ENCODE data around the gene INPP5D.
"Not testable (repeated sequence)": the region's sequence is repeated elsewhere in the genome, so short reads cannot be mapped to it uniquely, and the experiment has no call there.

INPP5D gene

DNA sequence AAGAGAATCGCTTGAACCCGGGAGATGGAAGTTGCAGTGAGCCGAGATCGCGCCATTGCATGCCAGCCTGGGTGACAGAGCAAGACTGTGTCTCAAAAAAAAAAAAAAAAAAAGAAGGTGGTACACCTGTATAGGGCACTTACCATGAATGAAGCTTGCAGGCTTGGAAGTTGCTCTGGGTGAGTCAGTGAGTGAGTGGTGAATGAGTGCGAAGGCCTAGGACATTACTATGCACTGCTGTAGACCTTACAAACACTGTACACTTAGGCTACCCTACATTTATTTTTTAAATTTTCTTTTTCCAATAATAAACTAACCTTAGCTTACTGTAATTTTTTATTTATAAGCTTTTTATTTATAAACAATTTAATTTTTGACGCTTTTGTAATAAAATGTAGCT, 113.0 kb downstream of the INPP5D start:
- DNase-seq (ENCODE audit: low read depth in 2 of 2), result no peak

DNA sequence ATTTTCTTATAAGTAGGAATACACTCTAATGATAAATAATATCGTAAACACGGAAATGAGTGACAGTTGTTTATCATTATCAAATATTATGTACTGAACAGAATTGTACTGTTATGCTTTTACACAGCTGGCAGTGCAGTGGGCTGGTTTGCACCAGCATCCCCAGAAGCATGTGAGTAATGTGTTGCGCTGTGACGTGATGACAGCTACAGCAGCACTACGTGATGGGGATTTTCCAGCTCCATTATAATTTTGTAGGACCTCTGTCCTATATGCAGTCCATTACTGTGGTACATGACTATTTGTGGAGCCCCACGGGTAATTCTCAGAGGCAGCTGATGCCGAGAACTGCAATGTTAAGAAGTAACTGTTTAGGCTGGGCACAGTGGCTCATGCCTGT, 114.0 kb downstream of the INPP5D start:
- DNase-seq (ENCODE audit: low read depth in 2 of 2), result no peak

DNA sequence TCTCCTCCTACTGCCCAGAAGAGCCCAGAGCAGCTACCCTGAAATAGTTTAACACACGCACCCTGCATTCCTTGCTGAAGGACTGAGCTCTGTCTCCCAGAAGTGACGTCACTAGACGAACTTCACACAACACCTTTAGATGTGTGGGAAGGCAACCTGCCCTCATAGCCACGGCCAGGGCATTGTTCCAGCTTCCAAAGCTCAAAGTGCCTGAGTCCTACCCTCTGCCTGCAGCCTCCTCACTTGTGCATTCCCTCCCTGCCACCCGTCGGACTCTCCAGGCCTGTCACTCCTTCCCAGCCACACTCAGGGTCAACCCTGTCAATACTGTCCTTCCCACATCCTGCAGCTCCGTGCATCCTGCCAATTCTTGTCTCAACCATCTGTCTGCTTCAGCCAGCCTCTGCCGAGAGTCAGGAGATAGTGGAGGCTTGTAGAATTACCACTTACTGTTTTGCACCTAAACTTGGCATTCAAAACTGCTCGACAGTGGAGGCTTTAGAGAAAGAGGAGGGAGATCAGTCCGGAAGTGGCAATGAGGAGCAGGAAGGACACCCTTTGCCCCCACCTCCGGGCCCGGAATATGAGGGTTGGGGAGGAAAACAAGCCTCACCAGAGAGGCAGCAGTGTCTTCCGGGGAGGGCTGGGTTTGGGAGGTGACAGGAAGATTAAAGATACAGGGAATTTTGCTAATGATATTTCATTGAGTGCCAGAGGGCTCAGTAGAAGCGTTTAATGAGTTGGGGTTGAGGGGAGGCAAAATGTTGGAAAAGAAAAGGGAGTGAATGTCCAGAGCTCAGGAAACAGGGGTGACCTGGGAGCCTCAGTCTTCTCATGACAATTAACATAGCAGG, 119.1 kb downstream of the INPP5D start:
- no peak for DNase-seq (ENCODE audit: low read depth in 2 of 2)

DNA sequence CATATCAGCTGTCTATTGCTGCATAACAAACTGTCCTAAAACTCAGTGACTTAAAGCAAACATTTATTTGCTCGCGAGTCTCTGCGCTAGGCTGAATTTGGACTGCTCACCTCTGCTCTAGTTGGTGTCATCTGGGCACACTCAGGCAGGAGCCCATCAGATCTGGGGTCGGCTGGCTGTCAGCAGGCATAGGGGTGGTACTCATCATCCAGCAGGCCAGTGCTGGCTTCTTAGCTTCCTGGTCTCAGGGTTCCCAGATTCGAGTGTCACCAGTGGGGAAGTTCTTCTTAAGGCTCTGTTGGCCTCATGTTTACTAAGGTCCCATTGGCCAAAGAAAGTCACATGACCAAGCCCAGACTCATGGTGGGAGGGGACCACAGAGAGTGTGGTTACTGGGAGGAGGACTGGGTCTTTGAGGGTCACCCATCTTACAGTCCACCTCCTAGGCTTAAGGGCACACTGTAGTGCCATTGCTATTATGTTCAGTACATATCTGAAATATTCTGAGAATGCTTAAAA, 119.8 kb downstream of the INPP5D start:
- no peak for DNase-seq (ENCODE audit: low read depth in 2 of 2)

DNA sequence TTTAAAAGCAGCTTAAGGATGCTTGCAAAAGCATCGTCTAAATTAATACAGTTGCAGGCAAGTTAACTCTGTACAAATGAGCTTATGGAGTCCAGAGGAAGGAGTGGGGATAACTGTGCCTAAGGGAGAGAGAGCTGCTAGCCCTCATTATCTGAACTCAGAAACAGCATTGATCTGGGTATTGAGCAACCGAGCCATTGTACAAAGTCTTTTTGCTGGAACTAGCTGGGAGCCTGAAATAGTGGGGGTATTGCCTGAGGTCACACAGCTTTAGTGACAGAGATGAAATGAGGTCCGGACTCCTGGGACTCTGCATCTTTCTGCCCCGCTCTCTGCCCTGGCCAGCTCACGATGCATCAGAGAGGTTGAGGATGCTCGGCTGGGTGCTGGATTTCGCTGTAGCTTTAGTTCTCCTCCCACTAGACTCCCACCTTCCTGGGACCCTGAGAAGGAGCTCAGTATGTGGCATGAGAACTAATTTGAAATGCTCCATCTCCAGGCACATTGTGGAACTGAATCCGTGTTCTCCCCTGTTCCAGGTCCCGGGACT, 123.8 kb downstream of the INPP5D start:
- DNase-seq (ENCODE audit: low read depth in 2 of 2), result no peak

DNA sequence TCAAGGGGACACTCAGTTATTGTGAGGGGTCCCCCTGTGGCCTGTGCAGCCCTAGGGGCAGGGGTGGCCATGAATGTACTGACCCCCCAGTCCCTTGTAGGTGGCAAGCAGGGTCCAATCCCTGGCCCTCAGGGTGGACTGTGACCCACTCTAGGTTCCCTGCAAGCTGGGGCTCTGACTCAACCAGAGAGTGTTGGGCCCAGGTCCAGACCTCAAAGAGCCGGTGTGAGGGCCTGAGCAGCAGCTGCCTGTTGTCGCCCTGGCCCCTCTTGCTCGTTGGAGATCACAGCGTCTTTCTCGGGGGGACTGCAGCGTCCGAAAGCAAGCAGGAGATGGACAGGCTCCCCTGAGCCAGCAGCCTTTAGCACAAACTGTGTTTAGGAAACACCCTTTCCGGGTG, 124.5 kb downstream of the INPP5D start:
- DNase-seq (ENCODE audit: low read depth in 2 of 2), result no peak

DNA sequence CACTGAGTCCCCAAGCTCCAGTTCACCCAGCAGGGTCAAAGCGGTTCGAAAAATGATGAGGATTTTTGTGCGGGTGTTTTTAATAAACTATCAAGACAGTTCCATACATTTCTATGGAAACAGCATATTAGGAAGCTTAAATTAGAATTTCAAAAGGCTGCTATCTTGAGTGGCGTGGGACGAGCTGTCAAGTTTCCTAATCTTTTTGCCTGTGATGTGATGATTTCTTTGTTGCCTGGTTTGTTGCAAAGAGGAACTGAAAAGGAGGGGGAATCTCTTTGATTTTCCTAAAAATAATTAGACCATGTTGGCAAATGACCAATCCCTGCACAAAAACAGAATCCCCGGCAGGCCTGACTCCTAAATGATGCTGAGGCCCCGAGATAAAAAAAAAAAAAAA, 125.2 kb downstream of the INPP5D start:
- no peak for DNase-seq (ENCODE audit: low read depth in 2 of 2)

DNA sequence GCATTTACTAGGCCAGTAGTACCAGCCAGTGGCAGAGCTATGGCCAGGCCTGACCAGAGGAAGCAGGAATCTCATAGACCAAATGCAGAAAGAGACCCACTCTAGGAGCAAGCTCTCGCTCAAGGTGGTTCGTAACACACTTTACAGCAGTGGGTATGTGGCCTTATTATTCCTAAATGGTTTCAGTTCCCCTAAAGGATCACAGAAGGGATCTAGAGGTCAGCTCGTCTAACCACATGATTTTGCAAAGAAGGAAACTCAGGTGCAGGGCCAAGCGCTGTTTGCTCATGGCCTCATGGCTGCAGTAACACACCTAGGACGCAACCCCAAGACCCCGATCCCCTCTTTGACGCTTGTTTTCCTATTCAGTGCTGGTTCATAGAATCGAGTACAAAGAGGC, 125.8 kb downstream of the INPP5D start:
- DNase-seq (ENCODE audit: low read depth in 2 of 2), result no peak

DNA sequence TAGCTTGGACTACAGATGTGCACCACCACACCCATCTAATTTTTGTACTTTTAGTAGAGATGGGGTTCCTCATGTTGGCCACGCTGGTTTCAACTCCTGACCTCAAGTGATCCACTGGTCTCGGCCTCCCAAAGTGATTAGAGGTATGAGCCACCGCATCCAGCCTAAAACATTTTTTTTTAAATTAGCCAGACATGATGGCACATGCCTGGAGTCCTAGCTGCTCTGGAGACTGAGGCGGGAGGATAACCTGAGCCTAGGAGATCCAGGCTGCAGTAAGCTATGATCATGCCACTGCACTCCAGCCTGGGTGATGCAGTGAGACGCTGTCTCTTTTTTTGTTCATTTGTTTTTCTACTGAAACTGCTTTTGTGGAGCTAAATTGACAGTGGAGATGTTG, 126.7 kb downstream of the INPP5D start:
- no peak for DNase-seq (ENCODE audit: low read depth in 2 of 2)

DNA sequence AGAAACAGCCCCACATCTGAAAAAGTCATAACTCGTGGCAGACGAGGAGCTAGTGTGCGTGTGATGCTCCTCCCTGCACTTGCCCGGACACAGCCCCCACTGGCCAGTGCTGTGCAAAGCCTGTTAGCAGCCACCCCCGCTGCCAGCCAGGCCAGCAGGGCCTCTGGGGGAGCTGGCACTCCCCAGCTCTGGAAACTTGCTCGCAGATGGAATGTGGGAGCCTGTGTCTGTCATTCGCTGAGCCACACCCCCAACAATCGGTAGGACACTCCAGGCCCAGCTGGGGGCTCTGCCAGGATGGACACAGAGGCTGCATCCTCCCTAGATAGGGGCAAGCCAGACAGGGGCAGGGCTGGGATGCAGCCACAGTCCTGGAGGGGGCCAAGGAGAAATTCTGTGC, 128.9 kb downstream of the INPP5D start:
- no peak for DNase-seq (ENCODE audit: low read depth in 2 of 2)

DNA sequence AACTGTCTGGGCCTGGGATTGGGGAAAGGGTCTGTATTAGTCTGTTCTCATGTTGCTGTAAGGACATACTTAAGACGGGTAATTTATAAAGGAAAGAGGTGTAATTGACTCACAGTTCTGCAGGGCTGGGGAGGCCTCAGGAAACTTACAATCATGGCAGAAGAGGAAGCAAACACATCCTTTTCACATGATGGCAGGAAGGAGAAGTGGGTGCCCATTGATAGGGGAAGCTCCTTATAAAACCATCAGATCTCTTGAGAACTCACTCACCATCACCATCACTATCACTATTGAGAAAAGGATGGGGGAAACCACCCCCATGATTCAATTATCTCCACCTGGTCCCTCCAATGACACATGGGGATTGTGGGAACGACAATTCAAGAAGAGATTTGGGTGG, 130.9 kb downstream of the INPP5D start:
- DNase-seq (ENCODE audit: low read depth in 2 of 2), result not testable (repeated sequence)

DNA sequence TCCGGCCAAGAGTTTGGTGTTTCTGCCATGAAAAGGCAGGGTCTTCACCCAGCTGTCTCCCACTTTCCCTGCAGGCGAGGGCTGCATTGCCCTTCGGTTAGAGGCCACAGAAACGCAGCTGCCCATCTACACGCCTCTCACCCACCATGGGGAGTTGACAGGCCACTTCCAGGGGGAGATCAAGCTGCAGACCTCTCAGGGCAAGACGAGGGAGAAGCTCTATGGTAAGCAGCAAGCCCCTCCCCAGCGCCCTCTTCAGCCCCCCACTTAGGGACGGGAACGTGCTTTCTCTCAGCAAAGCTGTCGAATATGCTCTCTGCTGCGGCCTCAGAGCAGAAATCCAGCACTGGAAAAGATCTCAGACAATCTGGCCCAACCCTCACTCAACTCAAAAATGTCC, 133.6 kb downstream of the INPP5D start:
- no peak for DNase-seq (ENCODE audit: low read depth in 2 of 2)

DNA sequence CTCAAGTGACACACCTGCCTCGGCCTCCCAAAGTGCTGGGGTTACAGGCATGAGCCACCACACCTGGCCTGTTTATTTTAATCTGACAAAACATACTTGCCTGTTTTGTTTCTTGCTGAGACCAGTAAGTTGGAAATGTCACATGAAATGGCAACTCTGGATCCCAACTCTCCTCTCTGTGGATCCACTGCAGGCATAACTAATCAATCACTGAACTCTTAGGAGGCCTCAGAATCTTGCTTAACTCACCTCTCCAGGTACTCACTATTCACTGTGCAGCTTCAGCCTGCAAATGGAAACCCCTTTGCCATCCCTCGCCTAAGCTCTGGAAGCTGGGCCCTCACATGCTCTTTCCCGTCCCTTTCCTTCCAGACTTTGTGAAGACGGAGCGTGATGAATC, 134.9 kb downstream of the INPP5D start:
- DNase-seq (ENCODE audit: low read depth in 2 of 2), result no peak

DNA sequence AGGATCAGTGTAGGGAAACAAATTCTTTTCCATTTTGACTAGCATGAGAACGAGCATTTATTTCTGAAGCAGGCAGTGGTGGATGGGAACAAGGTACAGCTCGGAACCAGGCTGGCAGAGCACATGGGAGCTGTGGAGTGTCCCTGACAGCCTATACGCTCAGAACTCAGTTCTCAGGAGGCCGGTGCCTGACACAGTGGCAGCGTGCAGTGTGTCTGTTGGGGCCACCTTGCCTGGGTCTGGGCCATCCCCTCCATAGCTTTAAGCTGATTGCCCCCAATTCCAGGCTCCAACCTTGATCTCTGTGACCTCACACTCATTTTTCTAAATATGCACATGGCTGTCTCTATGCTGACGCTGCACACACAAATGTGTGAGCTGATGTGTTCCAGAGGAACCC, 136.9 kb downstream of the INPP5D start:
- no peak for DNase-seq (ENCODE audit: low read depth in 2 of 2)

DNA sequence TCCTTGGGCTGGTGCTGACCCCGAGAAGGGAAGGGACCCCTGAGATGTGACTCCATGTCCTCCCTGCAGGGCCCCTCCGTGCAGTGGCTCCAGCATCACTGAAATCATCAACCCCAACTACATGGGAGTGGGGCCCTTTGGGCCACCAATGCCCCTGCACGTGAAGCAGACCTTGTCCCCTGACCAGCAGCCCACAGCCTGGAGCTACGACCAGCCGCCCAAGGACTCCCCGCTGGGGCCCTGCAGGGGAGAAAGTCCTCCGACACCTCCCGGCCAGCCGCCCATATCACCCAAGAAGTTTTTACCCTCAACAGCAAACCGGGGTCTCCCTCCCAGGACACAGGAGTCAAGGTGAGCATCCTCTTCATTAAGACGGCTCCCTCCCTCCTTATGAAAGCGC, 137.9 kb downstream of the INPP5D start:
- no peak for DNase-seq (ENCODE audit: low read depth in 2 of 2)

DNA sequence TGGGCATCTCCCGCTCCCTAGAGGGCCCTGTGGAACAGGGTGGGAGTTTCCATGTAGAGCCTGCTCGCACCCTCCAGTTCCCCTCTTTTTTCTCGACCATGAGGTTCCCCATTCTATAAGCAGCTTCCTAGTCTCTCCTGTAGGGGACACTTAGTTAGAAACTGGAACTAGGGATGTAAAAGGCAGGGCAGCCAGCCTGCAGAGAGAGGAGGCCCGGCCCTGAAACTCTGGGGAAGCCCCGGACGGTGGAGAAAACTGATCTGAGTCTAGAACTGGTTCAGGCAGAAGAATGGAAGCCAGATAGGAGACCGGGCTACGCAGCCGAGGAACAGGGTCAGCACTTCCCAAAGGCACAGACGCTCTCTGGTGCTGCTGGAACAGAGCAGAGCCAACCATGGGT, 139.7 kb downstream of the INPP5D start:
- DNase-seq (ENCODE audit: low read depth in 2 of 2), result no peak

DNA sequence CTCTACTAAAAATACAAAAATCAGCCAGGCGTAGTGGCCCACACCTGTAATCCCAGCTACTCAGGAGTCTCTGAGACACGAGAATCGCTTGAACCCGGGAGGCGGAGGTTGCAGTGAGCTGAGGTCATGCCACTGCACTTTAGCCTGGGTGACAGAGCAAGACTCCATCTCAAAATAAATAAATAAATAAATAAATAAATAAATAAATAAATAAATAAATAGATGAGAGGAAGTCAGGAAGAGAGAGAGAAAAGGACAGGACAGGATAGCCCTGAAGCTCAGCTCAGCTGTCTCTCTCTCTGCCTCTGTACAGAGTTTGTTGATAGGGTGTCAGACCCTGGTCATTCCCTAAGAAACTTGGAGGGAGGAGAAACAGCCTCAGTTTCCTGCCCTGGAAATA, 140.6 kb downstream of the INPP5D start:
- not testable (repeated sequence) for DNase-seq (ENCODE audit: low read depth in 2 of 2)

DNA sequence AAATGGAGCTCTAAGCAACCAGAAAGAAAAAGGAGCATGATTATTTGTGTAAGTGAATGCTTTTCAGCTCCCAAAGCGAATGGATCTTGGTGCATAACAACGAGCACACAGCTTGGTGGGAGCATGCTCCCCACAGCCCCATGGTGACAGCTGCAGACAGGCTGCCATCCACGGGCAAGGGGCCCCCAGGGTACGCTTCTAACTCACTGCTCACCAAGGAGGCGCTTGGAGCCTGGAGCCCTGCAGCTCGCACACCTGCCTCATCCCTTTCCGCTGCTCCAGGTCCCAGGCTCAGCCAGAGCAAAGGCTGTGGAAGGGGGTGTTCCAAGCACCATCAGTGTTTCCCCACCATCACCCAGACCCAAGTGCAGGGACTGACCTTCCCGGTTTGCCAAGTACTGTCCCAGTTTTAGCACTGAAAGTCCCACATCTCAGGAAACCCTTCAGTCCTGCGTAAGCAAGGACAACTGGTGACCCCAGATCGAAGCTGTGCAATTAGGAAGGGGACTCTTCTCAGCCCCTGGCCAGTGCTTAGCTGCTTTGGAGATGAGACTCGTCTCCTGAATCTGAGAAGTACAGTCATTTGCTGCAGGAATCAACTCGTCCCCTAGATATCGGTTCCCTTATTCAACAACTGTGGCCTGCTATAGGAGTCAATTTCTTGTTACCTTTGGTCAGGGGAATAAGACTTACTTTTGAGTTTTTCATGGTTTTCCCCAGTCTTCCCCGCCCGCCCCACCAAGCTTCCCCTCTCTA, 141.3 kb downstream of the INPP5D start:
- DNase-seq (ENCODE audit: low read depth in 2 of 2), result no peak

DNA sequence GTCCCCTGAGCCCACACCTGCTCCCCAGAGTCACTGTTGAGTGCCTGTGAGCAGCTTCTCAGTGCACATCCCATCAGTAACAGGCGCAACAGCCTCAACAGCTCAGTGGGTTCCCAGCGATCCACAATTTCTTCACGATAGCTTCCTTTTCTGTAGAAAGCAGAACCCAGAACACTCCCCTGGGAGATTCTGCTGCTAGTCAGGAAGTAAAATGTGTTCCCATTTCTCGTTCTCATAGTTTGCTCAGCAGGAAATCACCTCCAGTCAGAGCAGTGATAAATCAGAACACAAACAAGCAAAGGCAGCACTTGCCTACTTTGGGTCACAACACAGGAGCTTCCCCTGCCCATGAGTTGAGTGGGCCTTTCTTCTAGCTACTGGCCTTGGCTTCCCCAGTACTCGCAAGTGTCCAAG, 142.4 kb downstream of the INPP5D start:
- DNase-seq (ENCODE audit: low read depth in 2 of 2), result no peak

DNA sequence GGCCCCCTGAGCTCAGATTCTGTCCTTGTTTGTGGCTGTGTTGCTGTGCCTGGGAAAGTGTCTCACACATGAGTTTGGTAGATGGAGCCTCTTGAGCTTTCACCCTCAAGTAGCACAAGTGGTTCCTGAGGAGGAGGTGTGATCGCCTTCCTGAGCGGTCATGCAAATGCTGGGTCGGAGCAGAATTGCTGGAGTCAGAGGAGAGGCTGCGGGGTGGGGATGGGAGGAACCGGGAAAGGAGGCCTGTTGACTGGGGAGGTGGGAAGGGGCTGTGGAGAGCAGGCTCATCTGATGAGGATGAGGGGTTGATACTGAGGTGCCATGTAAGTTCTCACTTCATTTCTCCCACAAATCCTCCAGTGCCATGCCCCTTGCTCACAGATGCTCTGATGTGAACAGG, 142.9 kb downstream of the INPP5D start:
- no peak for DNase-seq (ENCODE audit: low read depth in 2 of 2)

DNA sequence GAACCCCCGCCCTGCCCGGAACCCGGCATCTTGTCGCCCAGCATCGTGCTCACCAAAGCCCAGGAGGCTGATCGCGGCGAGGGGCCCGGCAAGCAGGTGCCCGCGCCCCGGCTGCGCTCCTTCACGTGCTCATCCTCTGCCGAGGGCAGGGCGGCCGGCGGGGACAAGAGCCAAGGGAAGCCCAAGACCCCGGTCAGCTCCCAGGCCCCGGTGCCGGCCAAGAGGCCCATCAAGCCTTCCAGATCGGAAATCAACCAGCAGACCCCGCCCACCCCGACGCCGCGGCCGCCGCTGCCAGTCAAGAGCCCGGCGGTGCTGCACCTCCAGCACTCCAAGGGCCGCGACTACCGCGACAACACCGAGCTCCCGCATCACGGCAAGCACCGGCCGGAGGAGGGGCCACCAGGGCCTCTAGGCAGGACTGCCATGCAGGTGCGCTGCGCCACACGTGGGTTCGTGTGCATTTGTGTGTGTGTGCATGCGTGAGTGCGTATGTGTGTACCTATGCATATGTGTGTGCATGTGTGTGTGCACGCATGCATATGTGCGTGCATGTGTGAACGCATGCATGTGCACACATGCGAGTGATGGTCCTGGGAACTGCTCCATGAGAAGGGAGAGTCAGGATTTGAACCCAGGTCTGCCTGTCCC, 144.3 kb downstream of the INPP5D start:
- no peak for DNase-seq (ENCODE audit: low read depth in 2 of 2)
